ENCODE results near the gene SHCBP1. TPM values are rescaled to one million over a fixed set of nuclear protein-coding genes. Genes with fewer than 3 reads are reported as not detected.
"Not testable (repeated sequence)": the region's sequence is repeated elsewhere in the genome, so short reads cannot be mapped to it uniquely, and the experiment has no call there.

SHCBP1 gene
- total RNA-seq, 1 experiment from 2014 or later, result 19.5 TPM

GRCh38 chr16:46623246-46623645 is 2.1 kb upstream of the SHCBP1 start:
- DNase-seq (ENCODE audit: low read depth, low spot score); in situ Hi-C loops (cut with HindIII; ENCODE audit: low pct_unique_long_range_greater_than_20kb, low sequenced_read_pairs): not testable (repeated sequence)

- in situ Hi-C loops (cut with HindIII; ENCODE audit: low pct_unique_long_range_greater_than_20kb, low sequenced_read_pairs), result no loop called here
- no peak for DNase-seq (ENCODE audit: low read depth, low spot score)
These were observed 926 bp upstream of the SHCBP1 start for GRCh38 chr16:46621934-46622676.

- in situ Hi-C loops (cut with HindIII; ENCODE audit: low pct_unique_long_range_greater_than_20kb, low sequenced_read_pairs), result no loop called here
- DNase-seq (ENCODE audit: low read depth, low spot score), result peak; percentile 9
These were observed 743 bp downstream of the SHCBP1 start for GRCh38 chr16:46620266-46621005.

GRCh38 chr16:46618516-46618915 is 2.7 kb downstream of the SHCBP1 start:
- in situ Hi-C loops (cut with HindIII; ENCODE audit: low pct_unique_long_range_greater_than_20kb, low sequenced_read_pairs), result no loop called here

GRCh38 chr16:46614006-46614405 is 7.2 kb downstream of the SHCBP1 start:
- DNase-seq (ENCODE audit: low read depth, low spot score), result no peak
- in situ Hi-C loops (cut with HindIII; ENCODE audit: low pct_unique_long_range_greater_than_20kb, low sequenced_read_pairs), result no loop called here

More at GRCh38 chr16:46618516-46618915, 2.7 kb downstream of the SHCBP1 start:
- DNase-seq (ENCODE audit: low read depth, low spot score), result no peak

GRCh38 chr16:46613352-46613751 is 7.8 kb downstream of the SHCBP1 start:
- in situ Hi-C loops (cut with HindIII; ENCODE audit: low pct_unique_long_range_greater_than_20kb, low sequenced_read_pairs), result no loop called here

GRCh38 chr16:46612121-46612520 is 9.1 kb downstream of the SHCBP1 start:
- in situ Hi-C loops (cut with HindIII; ENCODE audit: low pct_unique_long_range_greater_than_20kb, low sequenced_read_pairs), result no loop called here
- DNase-seq (ENCODE audit: low read depth, low spot score), result no peak

More at GRCh38 chr16:46613352-46613751, 7.8 kb downstream of the SHCBP1 start:
- DNase-seq (ENCODE audit: low read depth, low spot score), result no peak

- in situ Hi-C loops (cut with HindIII; ENCODE audit: low pct_unique_long_range_greater_than_20kb, low sequenced_read_pairs), result no loop called here
- DNase-seq (ENCODE audit: low read depth, low spot score), result peak; percentile 63
These were observed 13.7 kb downstream of the SHCBP1 start for GRCh38 chr16:46607529-46607928.

- DNase-seq (ENCODE audit: low read depth, low spot score), result no peak
- in situ Hi-C loops (cut with HindIII; ENCODE audit: low pct_unique_long_range_greater_than_20kb, low sequenced_read_pairs), result no loop called here
These were observed 14.9 kb downstream of the SHCBP1 start for GRCh38 chr16:46606231-46606630.

- in situ Hi-C loops (cut with HindIII; ENCODE audit: low pct_unique_long_range_greater_than_20kb, low sequenced_read_pairs), result no loop called here
- DNase-seq (ENCODE audit: low read depth, low spot score), result no peak
These were observed 29.9 kb downstream of the SHCBP1 start for GRCh38 chr16:46591257-46591656.

- in situ Hi-C loops (cut with HindIII; ENCODE audit: low pct_unique_long_range_greater_than_20kb, low sequenced_read_pairs), result no loop called here
- DNase-seq (ENCODE audit: low read depth, low spot score), result no peak
These were observed 35.1 kb downstream of the SHCBP1 start for GRCh38 chr16:46586011-46586577.

GRCh38 chr16:46583036-46583435 is 38.1 kb downstream of the SHCBP1 start:
- in situ Hi-C loops (cut with HindIII; ENCODE audit: low pct_unique_long_range_greater_than_20kb, low sequenced_read_pairs), result no loop called here
- DNase-seq (ENCODE audit: low read depth, low spot score), result no peak

GRCh38 chr16:46582313-46582712 is 38.9 kb downstream of the SHCBP1 start:
- DNase-seq (ENCODE audit: low read depth, low spot score), result no peak
- in situ Hi-C loops (cut with HindIII; ENCODE audit: low pct_unique_long_range_greater_than_20kb, low sequenced_read_pairs), result no loop called here

- DNase-seq (ENCODE audit: low read depth, low spot score), result no peak
- in situ Hi-C loops (cut with HindIII; ENCODE audit: low pct_unique_long_range_greater_than_20kb, low sequenced_read_pairs), result no loop called here
These were observed 43.1 kb downstream of the SHCBP1 start for GRCh38 chr16:46577988-46578579.

- in situ Hi-C loops (cut with HindIII; ENCODE audit: low pct_unique_long_range_greater_than_20kb, low sequenced_read_pairs), result no loop called here
These were observed 47.4 kb downstream of the SHCBP1 start for GRCh38 chr16:46573834-46574159.

GRCh38 chr16:46573008-46573833 is 48.0 kb downstream of the SHCBP1 start:
- DNase-seq (ENCODE audit: low read depth, low spot score), result no peak
- in situ Hi-C loops (cut with HindIII; ENCODE audit: low pct_unique_long_range_greater_than_20kb, low sequenced_read_pairs), result no loop called here

More at GRCh38 chr16:46573834-46574159, 47.4 kb downstream of the SHCBP1 start:
- no peak for DNase-seq (ENCODE audit: low read depth, low spot score)

- in situ Hi-C loops (cut with HindIII; ENCODE audit: low pct_unique_long_range_greater_than_20kb, low sequenced_read_pairs), result no loop called here
These were observed 51.9 kb downstream of the SHCBP1 start for GRCh38 chr16:46569231-46569735.

More at GRCh38 chr16:46569231-46569735, 51.9 kb downstream of the SHCBP1 start:
- DNase-seq (ENCODE audit: low read depth, low spot score), result no peak
